Fibroblast of skin of right biceps (primary cell): Measurements from ENCODE around the gene OR52I1.

Experiments
- DNase-seq: peaks from one replicate; pipeline ENCODE4 v3.0.0-alpha.2; 2013

Gene OR52I1

DNA sequence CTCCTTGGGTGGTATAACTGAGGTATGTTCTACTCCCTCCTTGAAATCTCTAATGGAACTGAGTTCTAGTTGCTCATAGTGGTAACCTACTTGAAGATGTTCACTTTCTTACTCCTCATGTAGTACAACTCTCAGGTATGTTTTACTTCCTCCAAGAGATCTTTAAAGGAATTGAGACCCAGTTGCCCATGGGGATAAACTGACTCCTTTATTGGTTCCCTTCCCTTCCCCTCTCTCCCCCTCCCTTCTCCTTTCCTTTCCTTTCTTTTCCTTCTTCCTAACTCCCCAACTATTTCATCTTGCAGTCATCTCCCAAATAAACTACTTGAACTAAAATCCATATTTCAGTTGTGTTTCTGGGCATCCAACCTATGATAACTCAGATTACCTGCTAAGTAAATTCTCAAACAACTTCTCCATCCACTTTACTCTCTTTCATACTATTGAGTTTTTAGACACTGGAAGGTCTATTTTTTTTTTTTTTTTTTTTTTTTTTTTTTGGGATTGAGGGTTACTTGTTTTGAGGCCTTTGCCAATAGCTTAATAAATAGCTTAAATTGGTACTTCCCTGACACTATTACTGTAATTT is 22.1 kb downstream of the OR52I1 start:
- DNase-seq: no peak

DNA sequence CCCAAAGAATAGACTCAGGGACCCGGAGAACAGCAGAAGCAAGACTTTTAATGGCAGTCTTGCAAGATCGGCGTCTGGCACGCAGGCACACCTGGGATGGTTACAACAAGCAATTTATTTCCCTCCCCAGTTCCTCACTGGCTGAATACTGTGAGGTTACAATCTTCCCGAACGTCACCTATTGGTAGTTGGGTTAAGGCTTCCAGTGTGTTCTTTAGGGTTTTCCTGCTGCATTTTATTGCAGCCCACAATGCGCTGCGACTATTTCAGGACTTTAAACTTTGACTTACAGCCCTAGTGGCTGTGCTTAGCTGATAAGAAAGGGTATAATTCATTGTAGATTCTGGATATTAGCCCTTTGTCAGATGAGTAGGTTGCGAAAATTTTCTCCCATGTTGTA is 25.7 kb downstream of the OR52I1 start:
- DNase-seq: no peak

DNA sequence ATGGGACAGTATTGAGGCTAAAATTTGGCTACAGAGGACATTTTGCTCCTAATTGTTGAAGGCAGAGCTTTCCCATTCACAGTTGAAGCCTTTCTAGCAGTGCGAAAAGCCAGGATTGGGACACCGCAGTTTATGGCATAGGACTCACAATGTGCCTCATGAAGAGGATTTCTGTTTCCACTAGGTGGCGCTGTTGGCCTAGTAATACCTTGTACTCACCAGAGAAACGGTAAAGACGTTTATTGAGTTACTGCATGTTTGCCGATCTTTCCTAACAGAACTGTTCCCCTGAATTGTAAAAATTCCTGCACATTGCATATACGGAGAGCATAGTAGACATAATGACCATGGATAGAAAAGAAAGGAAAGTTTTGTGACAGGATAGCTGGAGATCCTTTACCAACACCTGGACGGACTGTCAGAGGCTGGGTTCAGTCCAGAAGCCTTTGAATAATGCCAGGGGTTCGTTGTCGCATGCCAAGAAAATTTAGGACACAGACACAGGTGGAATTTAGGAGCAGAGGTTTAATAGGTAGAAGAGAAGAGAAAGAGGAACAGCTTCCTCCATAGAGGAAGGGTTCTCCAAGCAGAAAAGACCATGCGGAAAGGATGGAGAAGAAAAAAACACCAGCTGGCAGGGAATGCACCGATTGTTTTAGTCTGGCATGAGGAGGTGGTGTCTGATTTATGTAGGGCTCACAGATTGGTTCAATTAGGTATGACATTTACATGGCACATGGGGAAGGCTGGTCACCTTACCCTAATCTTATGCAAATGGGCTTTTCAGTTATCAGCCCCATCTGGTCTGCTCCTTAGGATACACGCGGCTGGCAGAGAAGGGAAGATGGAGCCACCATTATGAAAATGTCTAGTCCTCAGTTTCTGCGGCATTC is 32.6 kb downstream of the OR52I1 start:
- peak; percentile 64 for DNase-seq

DNA sequence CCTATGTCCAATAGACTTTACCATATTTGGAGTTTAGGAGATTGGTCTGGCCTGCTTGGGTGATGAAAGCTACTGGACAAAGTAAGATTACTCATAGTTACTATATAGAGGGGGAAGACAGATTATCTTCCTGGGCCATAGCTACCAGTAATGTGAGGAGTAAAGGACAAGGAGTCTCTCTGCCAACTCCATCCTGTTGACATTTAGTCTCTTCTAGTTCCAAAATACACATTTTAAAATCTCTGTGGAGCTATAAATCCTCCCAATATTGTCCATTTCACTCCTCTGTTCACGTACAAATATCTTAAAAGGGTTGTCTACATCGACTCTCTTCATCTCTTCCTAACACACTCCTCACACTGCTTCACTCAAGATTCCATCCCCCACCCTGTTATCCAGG is 42.3 kb downstream of the OR52I1 start:
- no peak for DNase-seq

DNA sequence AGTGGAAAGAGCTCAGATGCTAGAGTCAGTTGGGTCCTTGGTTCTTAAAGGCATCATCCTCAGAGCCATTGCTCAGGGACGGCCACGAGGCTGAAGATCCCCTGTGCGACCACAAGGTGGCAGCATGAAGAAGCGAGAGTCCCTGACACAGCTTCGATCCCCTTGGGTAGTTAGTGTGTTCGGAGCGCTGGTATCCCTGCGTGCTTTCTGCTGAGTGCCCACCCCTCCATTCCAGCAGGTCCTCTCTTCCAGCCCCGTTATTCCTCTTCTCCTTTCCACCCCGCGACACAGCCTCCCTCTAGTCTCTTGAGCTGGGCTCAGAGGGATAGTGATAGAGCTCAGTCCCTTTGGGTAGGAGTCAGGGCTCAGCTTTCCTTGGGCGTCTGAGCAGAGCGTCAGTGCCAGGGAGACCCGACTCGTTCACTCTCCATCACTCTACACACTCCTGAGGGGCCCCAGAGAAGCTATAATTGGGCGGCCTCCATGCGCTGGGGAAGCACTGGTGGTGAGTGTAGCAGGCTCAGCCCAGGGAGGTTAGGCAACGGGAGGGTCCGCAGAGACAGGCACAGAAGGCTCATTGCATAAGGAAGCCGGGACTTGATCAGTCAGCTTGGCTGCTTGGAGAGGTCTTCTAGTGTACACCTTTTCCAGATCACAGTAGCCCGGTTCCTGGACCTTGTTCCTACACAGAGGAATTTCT is 43.3 kb downstream of the OR52I1 start, which contains the start of gene OR51D1:
OR51D1 (plus strand) TSS at position 516 of the 700 bp plus-strand sequence. CDS start 2,314 bp downstream, outside the sequence.
- peak; percentile 63 for DNase-seq

DNA sequence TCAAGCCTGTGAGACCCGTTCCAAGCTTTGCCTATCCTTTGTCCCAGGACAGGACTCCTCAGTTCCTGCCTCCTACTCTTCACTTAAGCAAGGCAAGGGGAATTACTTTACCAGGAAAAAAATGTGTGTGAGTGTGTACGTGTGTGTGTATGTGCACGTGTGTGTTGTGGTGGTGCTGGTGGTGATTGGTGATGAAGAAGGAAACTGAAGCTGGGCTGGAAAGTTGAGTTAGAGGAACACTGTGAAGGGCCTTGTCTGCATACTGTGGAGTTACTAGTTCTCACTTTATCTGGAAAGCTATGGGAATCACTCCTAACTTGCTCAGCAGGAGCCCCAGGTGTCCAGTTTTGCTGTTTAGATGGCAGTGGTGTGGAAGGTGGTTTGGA is 43.8 kb downstream of the OR52I1 start:
- DNase-seq: no peak

DNA sequence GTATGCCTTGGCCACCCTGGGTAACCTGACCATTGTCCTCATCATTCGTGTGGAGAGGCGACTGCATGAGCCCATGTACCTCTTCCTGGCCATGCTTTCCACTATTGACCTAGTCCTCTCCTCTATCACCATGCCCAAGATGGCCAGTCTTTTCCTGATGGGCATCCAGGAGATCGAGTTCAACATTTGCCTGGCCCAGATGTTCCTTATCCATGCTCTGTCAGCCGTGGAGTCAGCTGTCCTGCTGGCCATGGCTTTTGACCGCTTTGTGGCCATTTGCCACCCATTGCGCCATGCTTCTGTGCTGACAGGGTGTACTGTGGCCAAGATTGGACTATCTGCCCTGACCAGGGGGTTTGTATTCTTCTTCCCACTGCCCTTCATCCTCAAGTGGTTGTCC is 46.1 kb downstream of the OR52I1 start:
- no peak for DNase-seq

DNA sequence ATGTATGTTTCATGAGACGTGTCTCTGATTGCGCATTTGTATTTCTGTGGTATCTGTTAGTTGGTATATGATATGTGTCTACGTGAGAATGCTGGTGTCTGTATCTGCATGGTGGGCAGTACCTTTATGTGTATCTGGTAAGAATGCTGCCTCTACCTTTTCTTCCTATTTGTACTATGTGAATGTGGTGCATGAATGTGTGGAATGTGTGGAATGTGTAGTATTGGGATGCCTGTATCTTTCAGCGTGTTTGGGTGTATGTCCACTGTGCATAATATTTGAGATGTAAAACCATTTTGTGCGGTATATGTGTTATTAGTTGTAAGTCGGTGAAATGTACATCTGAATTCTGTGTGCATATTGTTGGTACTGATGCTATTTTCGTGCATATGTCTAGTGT is 47.7 kb downstream of the OR52I1 start:
- DNase-seq: no peak

DNA sequence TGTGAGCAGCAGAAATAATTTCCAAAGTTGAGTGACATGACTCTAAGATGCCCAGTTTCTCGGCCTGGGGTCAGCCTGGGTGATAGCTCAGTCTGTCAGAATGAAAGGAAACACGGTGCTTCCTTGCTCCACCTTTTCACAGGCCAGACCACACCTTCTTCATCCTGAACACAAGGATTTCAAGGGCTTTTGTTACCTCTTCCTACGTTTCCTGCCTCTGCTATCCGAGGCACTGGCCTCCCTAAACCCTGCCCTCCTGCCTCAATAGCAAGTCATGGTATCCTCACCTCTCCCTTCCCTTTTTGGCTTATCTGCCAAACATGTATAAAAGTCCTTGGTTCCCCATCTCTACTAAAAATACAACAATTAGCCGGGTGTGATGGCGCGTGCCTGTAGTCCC is 48.2 kb downstream of the OR52I1 start:
- DNase-seq: no peak

DNA sequence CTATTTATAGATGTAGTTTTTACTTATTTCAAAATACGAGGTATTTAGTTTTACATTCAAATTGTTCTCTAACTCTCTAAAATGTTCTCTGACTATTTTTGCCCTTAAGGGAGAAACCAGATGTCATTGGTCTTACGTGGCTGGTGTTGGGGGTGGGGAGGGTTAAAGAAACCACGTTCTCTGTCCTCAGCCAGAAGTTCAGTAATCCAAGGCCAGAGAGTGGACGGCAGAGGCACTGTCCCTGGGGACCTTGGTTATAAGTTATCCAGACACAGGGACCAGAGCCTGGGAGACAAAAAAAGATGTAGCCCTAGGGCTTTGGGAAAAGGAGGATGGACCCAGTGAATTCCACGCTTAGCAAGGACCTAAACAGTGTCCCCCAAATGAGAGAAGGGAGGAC is 49.2 kb downstream of the OR52I1 start:
- no peak for DNase-seq

DNA sequence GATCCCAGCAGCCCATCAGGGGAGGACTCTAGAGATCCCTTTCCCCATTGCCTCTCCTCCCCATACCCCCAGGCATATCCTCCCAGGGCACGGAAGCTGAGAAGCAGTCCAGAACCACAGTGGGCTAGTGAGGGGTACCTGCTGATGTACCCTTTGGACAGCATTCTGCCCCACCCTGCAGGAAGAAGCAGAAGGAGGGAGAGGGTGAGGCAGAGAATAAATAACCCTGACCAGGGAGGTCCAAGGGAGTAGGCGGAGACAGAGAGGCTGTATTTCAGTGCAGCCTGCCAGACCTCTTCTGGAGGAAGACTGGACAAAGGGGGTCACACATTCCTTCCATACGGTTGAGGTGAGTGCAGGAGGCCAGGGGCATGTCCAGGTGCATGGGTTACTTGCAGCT is 49.8 kb downstream of the OR52I1 start, which contains the start of gene OR51E1:
OR51E1 (plus strand) TSS at position 301 of the 400 bp plus-strand sequence. CDS start 8,545 bp downstream, outside the sequence.
- DNase-seq: no peak

DNA sequence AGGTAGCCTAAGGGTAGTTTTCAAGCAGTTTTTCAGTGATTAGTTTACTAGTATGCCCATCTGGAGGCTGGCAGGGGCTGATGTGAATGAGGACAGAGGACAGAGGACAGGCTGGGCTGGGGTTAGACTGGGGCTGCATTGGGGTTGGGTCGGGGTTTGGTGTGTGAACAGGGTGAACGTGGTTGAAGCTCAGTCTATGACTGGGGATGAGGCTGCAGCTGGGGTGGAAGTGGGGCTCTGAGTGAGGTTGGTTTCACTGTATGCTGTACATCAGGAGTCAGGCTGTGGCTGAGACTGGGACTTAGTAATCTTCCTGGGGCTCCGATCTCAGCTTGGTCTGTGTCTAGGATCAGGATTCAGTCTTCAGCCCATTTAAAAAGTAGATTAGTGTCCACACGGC is 50.4 kb downstream of the OR52I1 start:
- DNase-seq: no peak
